Mucosa of descending colon (tissue), 3 donors: ENCODE results near the gene HYDIN. TPM values are rescaled to one million over a fixed set of nuclear protein-coding genes. Genes with fewer than 3 reads are reported as not detected.

Experiments used
- ATAC-seq: fragments of 200-7000 bp; cut with Tn5 transposase; one replicate; pipeline ENCODE4 v1.9.1; 2020; ENCODE audit warnings: mild to moderate bottlenecking, moderate library complexity
- DNase-seq, 3 donors: peaks; one replicate each; pipeline ENCODE4 v3.0.0-alpha.2; 2020
- H3K36me3 ChIP-seq: fragments of 200-600 bp; one replicate; pipeline ENCODE4 v1.8.0; 2021; ENCODE audit warnings: low read depth, mild to moderate bottlenecking
- H3K4me1 ChIP-seq: fragments of 200-600 bp; one replicate; pipeline ENCODE4 v1.8.0; 2021; ENCODE audit warnings: low read depth, mild to moderate bottlenecking
- H3K4me3 ChIP-seq: fragments of 200-600 bp; one replicate; pipeline ENCODE4 v1.8.0; 2021; ENCODE audit warnings: mild to moderate bottlenecking
- H3K9me3 ChIP-seq: fragments of 200-600 bp; one replicate; pipeline ENCODE4 v1.8.0; 2021; ENCODE audit warnings: mild to moderate bottlenecking
- intact Hi-C, 2 donors: fragments of 100-400 bp; cut with DNase I in 1 of 2; cut with micrococcal nuclease in 1 of 2; formaldehyde crosslinking; loops; one replicate each; pipeline versions ENCODE4 v1.11.0 to v1.11.1; 2022; cut with DNase I, micrococcal nuclease
- total RNA-seq, 3 donors: library from RNA; stranded (reverse); fragmentation: NEBNext Ultra II Directional in 2 of 3; extraction: Animal tissue kit (Norgen Biotek cat#: 25700) in 2 of 3; gene quantifications; one replicate each; pipeline versions ENCODE4 v1.2.1 to v1.2.4, GENCODE V29; 2021 to 2023
- TF ChIP-seq, protein P1 (sequence below): fragments of 200-600 bp; IDR thresholded peaks from one replicate; pipeline ENCODE4 v1.8.0; 2022; ENCODE audit warnings: antibody characterized with exemption, mild to moderate bottlenecking
- donor health status: DM: no; HTN: no; CAD: no; lungs with moderate emphysema.
- donor health status: DM: no; HTN: no; CAD: no.
- donor health status: DM: no; HTN: yes; CAD: no.

Gene HYDIN
- total RNA-seq, 3 donors from 2014 or later, result 0.80 to 2.3 (median 1.5) TPM

DNA sequence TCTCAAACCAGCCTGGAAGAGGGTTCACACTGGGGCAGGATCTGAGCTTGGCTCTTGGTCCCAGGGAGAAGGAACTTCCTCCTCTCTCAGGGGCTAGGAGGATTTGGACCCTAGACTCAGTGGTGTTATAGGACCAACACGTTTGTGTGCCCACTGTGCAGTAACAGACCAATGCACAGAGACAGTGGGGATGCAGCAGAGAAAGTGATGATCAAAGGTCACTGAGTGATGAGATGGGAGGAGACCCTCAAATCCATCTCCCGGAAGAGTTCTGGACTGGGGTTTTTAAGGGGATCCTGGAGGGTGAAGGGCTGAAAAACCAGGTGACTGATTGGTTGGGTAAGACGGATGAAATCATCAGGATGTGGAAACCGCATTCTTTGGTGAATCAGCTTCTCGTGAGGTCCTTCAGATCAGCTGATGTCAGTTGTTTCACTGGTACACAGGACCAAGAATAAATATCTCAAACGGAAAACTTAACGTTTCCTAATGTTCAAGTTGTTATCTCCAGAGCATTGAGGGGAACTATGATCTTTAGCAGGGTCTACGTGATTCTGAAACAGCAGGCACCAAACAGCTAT is 426.3 kb downstream of the HYDIN start:
- H3K9me3 ChIP-seq, result peaks cover 7% of the 10 kb centered on the region
- TF ChIP-seq, protein P1, sequence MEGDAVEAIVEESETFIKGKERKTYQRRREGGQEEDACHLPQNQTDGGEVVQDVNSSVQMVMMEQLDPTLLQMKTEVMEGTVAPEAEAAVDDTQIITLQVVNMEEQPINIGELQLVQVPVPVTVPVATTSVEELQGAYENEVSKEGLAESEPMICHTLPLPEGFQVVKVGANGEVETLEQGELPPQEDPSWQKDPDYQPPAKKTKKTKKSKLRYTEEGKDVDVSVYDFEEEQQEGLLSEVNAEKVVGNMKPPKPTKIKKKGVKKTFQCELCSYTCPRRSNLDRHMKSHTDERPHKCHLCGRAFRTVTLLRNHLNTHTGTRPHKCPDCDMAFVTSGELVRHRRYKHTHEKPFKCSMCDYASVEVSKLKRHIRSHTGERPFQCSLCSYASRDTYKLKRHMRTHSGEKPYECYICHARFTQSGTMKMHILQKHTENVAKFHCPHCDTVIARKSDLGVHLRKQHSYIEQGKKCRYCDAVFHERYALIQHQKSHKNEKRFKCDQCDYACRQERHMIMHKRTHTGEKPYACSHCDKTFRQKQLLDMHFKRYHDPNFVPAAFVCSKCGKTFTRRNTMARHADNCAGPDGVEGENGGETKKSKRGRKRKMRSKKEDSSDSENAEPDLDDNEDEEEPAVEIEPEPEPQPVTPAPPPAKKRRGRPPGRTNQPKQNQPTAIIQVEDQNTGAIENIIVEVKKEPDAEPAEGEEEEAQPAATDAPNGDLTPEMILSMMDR, result no peak
- no peak for DNase-seq
- H3K4me1 ChIP-seq, result peaks cover 10% of the 10 kb centered on the region
- H3K36me3 ChIP-seq, result no peaks in the 10 kb centered on the region
- no peak overlapping the region for H3K4me3 ChIP-seq
- ATAC-seq, result no peak
- intact Hi-C loops, result no loop called here

- intact Hi-C loops, result no loop called here
- TF ChIP-seq, protein P1, result no peak
- no peak for ATAC-seq
- no peaks in the 10 kb centered on the region for H3K36me3 ChIP-seq
- peaks cover 7% of the 10 kb centered on the region for H3K9me3 ChIP-seq
- H3K4me3 ChIP-seq, result no peak overlapping the region
- peaks cover 10% of the 10 kb centered on the region for H3K4me1 ChIP-seq
- DNase-seq, result no peak
Observed at GRCh38 chr16:70803319-70803718, 427.2 kb downstream of the HYDIN start.

DNA sequence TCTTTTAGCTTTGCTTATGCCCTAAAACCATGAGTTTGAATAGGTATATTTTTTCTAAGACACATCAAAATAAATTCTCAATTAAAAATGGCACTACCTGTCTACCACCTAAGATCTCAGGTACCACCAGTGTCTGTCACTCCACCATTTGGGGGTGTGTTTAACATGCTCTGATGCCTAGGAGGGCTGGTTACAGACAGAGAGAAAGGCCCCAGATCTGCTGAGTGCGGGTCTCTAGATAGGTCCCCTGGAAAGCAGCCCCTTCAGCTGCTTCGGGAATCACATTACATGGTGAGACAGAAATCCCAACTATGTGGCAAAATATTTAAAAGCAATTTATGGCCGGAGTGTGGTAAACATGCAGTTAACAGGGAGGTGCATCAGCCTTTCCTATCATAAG is 428.9 kb downstream of the HYDIN start:
- Histone ChIP-seq H3K36me3 (no peaks in the 10 kb centered on the region), H3K4me1 (peaks cover 10% of the 10 kb centered on the region), H3K9me3 (peaks cover 7% of the 10 kb centered on the region), H3K4me3 (no peak overlapping the region)
- intact Hi-C loops, result no loop called here
- TF ChIP-seq, protein P1, result no peak
- DNase-seq, result no peak
- no peak for ATAC-seq

GRCh38 chr16:70800781-70801480 is 429.6 kb downstream of the HYDIN start, which contains the start of gene VAC14:
VAC14 (minus strand) TSS chr16:70801158; CDS start chr16:70800900, 258 bp downstream.
- ATAC-seq, result peak; percentile 100
- Histone ChIP-seq H3K36me3 (no peaks in the 10 kb centered on the region), H3K4me1 (peaks cover 10% of the 10 kb centered on the region), H3K9me3 (peaks cover 7% of the 10 kb centered on the region), H3K4me3 (peak within 1 kb of the TSS; percentile 75)
- intact Hi-C loops, result no loop called here
- TF ChIP-seq, protein P1, result no peak
- DNase-seq, result peak; percentile 97 to 99 (median 99)

DNA sequence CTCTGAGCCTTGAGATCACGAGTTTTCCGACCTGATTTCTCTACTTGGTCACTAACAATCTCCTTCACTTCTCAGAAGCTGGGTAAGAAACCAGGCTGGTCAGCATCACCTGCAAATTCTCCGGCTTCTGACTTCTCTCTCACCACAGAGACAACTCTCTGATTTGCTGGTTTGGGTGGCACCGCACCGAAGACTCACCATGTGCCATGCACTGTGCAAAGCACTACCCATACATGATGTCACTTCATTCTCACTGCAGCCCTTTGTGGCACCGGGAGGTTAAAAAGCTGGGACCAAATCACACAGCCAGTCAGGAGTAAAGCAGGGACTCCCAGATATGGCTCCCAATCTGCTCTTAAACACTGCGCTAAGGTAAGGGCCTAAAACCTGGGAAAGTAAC is 430.2 kb downstream of the HYDIN start:
- H3K4me1 ChIP-seq, result peaks cover 10% of the 10 kb centered on the region
- intact Hi-C loops, result no loop called here
- peak; percentile 20 for ATAC-seq
- DNase-seq, result no peak
- peak overlapping the region; percentile 75 for H3K4me3 ChIP-seq
- no peaks in the 10 kb centered on the region for H3K36me3 ChIP-seq
- TF ChIP-seq, protein P1, result no peak
- peaks cover 7% of the 10 kb centered on the region for H3K9me3 ChIP-seq
